Measurements from ENCODE around the gene DOK7.

Gene DOK7

DNA sequence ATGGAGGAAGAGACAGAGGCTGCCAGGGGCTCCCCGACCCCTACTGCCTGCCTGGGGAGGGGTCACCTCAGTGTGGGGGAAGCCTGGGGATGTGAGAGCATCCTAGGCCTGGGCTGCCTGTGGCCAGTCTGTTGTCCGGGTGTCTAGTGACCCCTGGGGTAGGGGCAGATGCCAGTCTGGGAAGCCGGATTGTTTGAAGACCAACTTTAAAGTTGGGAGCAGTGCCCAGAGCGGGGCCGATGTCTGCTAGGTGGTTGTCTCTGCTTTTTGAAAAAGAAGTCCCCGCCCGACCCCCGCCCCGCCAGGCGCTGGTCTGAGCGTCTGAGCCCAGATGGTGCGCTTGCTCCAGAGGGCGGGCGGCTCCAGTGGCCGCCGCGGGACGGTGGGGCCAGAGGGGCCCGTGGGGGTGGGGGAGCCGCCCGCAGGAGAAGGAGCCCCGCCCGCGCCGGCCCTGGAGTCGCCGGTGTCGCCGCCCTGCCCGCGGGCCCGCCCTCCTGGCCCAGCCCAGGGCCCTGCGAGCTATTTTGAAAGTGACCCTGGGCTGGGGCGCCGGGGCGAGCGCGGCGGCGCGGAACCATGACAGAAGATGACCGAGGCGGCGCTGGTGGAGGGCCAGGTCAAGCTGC, at the start of gene DOK7:
Gene DOK7 (plus strand): TSS at position 517 of the 626 bp plus-strand sequence. CDS start 70 bp downstream, at position 587.
- H3K9me3 ChIP-seq (ENCODE audit: control insufficient read depth, insufficient read depth, low read length) = no peaks in the 10 kb centered on the region
- no peak within 1 kb of the TSS for H3K9ac ChIP-seq (ENCODE audit: low read depth, low read length)
- H3K4me1 ChIP-seq (ENCODE audit: insufficient read depth, low read length) = no peaks in the 10 kb centered on the region
- H3K36me3 ChIP-seq (ENCODE audit: insufficient read depth, low read length) = no peaks in the 10 kb centered on the region

GRCh38 chr4:3413675-3414420, 49.3 kb upstream of the DOK7 start:
- no peak overlapping the region for H3K9ac ChIP-seq (ENCODE audit: low read depth, low read length)
- H3K4me1 ChIP-seq (ENCODE audit: insufficient read depth, low read length) = no peaks in the 10 kb centered on the region
- H3K9me3 ChIP-seq (ENCODE audit: control insufficient read depth, insufficient read depth, low read length) = no peaks in the 10 kb centered on the region
- H3K36me3 ChIP-seq (ENCODE audit: insufficient read depth, low read length) = peaks cover 3% of the 10 kb centered on the region; the same call in 1 of the 2 replicates

DNA sequence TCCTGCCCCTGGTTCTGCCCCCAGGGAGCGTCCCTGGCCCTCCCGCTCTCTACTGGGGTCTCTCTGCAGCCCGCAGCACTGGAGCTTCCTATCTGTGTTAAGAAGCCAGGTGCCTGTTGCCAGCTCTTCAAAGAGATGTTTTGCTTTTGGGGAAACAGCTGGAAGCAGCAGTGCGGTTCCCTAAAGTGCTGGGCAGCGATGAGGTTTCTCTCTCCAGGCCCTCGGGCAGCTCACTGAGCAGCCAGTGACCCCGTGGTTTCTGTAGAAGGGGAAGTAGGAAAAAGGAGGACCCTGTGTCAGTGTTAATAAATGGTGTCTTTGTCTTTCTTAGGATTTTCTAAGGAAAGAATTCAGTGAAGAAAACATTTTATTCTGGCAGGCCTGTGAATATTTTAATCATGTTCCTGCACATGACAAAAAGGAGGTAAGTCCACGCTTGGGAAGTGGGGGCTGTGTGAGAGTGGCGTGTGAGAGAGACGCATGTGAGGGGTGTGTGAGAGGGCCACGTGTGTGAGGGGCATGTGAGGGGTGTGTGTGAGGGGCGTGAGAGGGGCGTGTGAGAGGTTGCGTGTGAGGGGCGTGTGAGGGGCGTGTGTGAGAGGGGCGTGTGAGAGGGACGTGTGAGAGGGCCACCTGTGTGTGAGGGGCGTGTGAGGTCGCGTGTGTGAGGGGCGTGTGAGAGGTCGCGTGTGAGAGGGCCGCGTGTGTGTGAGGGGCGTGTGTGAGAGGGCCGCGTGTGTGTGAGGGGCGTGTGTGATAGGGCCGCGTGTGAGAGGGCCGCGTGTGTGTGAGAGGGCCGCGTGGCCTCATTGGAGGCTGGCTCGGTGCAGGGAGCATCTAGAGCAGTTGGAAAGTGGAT, 48.5 kb upstream of the DOK7 start:
- Histone ChIP-seq H3K9me3 (ENCODE audit: control insufficient read depth, insufficient read depth, low read length) (no peaks in the 10 kb centered on the region), H3K9ac (ENCODE audit: low read depth, low read length) (no peak overlapping the region), H3K36me3 (ENCODE audit: insufficient read depth, low read length) (peaks cover 3% of the 10 kb centered on the region; the same call in 1 of the 2 replicates), H3K4me1 (ENCODE audit: insufficient read depth, low read length) (no peaks in the 10 kb centered on the region)

DNA sequence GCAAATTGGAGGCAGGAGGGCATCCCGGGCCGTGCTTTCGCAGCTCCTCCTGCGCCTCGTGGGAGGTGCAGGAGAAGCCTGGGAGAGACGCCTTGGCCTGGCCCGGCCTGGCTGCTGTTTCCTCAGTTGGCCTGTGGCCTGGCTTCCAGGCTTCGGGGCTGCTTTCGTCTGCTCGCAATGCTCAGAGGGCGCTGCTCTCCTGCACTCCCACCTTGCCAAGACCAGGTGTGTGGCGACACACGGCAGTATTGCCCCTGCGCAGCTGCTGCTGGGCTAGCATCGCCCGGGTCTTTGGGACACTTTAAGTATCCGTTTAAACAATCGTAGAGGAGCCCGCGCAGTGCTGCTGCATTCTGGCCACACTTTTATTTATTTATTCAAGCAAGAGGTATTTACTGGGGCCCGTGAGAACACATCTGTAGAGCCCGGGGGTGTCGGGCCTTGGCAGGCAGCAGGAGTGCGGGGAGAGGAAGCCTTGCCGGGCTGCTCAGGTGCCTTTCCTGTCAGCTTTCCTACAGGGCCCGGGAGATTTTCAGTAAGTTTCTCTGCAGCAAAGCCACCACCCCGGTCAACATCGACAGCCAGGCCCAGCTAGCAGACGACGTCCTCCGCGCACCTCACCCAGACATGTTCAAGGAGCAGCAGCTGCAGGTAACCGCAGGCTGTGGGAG, 47.5 kb upstream of the DOK7 start:
- Histone ChIP-seq H3K9ac (ENCODE audit: low read depth, low read length) (no peak overlapping the region), H3K36me3 (ENCODE audit: insufficient read depth, low read length) (peaks cover 3% of the 10 kb centered on the region; the same call in 1 of the 2 replicates), H3K4me1 (ENCODE audit: insufficient read depth, low read length) (no peaks in the 10 kb centered on the region; the same call in 1 of the 2 replicates), H3K9me3 (ENCODE audit: control insufficient read depth, insufficient read depth, low read length) (no peaks in the 10 kb centered on the region)

GRCh38 chr4:3416270-3416669, 46.8 kb upstream of the DOK7 start:
- peaks cover 3% of the 10 kb centered on the region; the same call in 1 of the 2 replicates for H3K36me3 ChIP-seq (ENCODE audit: insufficient read depth, low read length)

GRCh38 chr4:3416821-3417221, 46.3 kb upstream of the DOK7 start:
- H3K4me1 ChIP-seq (ENCODE audit: insufficient read depth, low read length) = no peaks in the 10 kb centered on the region; the same call in 1 of the 2 replicates
- no peaks in the 10 kb centered on the region for H3K9me3 ChIP-seq (ENCODE audit: control insufficient read depth, insufficient read depth, low read length)
- no peak overlapping the region for H3K9ac ChIP-seq (ENCODE audit: low read depth, low read length)
- peaks cover 3% of the 10 kb centered on the region; the same call in 1 of the 2 replicates for H3K36me3 ChIP-seq (ENCODE audit: insufficient read depth, low read length)

More at GRCh38 chr4:3416270-3416669, 46.8 kb upstream of the DOK7 start:
- Histone ChIP-seq H3K4me1 (ENCODE audit: insufficient read depth, low read length) (no peaks in the 10 kb centered on the region; the same call in 1 of the 2 replicates), H3K9me3 (ENCODE audit: control insufficient read depth, insufficient read depth, low read length) (no peaks in the 10 kb centered on the region), H3K9ac (ENCODE audit: low read depth, low read length) (no peak overlapping the region)

GRCh38 chr4:3417448-3417847, 45.7 kb upstream of the DOK7 start:
- no peak overlapping the region for H3K9ac ChIP-seq (ENCODE audit: low read depth, low read length)
- peaks cover 3% of the 10 kb centered on the region; the same call in 1 of the 2 replicates for H3K36me3 ChIP-seq (ENCODE audit: insufficient read depth, low read length)
- H3K9me3 ChIP-seq (ENCODE audit: control insufficient read depth, insufficient read depth, low read length) = no peaks in the 10 kb centered on the region
- H3K4me1 ChIP-seq (ENCODE audit: insufficient read depth, low read length) = no peaks in the 10 kb centered on the region; the same call in 1 of the 2 replicates

DNA sequence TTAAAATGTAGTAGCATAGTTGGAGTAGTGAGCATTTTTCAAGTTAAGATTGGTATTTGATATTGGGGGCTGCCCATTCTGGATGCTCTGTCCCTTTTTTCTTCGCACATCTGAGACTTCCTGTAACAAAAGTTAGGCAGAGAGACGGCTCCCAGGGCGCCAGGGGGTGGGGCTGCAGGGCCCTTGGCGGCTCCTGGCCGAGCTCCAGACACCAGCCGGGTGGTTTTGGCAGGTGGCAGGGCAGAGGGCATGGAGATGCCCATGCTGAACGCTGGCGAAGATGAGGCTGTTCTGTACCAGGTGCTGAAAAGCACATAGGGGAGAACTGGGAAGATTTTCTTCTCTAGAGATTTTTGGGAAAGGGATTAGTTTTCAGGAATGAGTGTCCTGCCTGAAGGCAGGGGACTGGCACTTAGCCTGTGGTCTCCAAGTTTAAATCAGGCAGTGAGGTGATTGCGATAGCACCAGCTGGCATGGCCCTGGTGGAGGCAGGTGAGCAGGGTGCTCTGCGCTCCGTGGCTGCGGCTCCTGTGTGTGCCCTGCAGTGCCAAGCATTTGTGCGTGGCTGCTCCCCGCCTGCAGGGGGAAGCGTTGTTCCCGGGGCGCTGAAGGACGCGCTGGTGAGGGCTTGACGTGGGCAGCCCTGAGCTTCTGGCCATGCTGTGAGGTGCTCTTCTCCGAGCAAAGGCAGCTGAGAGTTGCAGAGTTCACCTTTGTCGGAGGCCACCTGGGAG, 44.9 kb upstream of the DOK7 start:
- peaks cover 3% of the 10 kb centered on the region; the same call in 1 of the 2 replicates for H3K36me3 ChIP-seq (ENCODE audit: insufficient read depth, low read length)
- H3K4me1 ChIP-seq (ENCODE audit: insufficient read depth, low read length) = no peaks in the 10 kb centered on the region; the same call in 1 of the 2 replicates
- H3K9me3 ChIP-seq (ENCODE audit: control insufficient read depth, insufficient read depth, low read length) = no peaks in the 10 kb centered on the region
- H3K9ac ChIP-seq (ENCODE audit: low read depth, low read length) = no peak overlapping the region

GRCh38 chr4:3419836-3420605, 43.1 kb upstream of the DOK7 start:
- Histone ChIP-seq H3K9ac (ENCODE audit: low read depth, low read length) (no peak overlapping the region), H3K9me3 (ENCODE audit: control insufficient read depth, insufficient read depth, low read length) (no peaks in the 10 kb centered on the region), H3K36me3 (ENCODE audit: insufficient read depth, low read length) (peaks cover 3% of the 10 kb centered on the region; the same call in 1 of the 2 replicates), H3K4me1 (ENCODE audit: insufficient read depth, low read length) (no peaks in the 10 kb centered on the region; the same call in 1 of the 2 replicates)

- Histone ChIP-seq H3K36me3 (ENCODE audit: insufficient read depth, low read length) (peaks cover 3% of the 10 kb centered on the region; the same call in 1 of the 2 replicates), H3K4me1 (ENCODE audit: insufficient read depth, low read length) (no peaks in the 10 kb centered on the region; the same call in 1 of the 2 replicates), H3K9ac (ENCODE audit: low read depth, low read length) (no peak overlapping the region), H3K9me3 (ENCODE audit: control insufficient read depth, insufficient read depth, low read length) (no peaks in the 10 kb centered on the region)
Measured at GRCh38 chr4:3420606-3420955, 42.5 kb upstream of the DOK7 start.

- Histone ChIP-seq H3K4me1 (ENCODE audit: insufficient read depth, low read length) (no peaks in the 10 kb centered on the region; the same call in 1 of the 2 replicates), H3K9me3 (ENCODE audit: control insufficient read depth, insufficient read depth, low read length) (no peaks in the 10 kb centered on the region), H3K36me3 (ENCODE audit: insufficient read depth, low read length) (peaks cover 3% of the 10 kb centered on the region; the same call in 1 of the 2 replicates), H3K9ac (ENCODE audit: low read depth, low read length) (no peak overlapping the region)
Measured at GRCh38 chr4:3420956-3421355, 42.1 kb upstream of the DOK7 start.

- H3K9me3 ChIP-seq (ENCODE audit: control insufficient read depth, insufficient read depth, low read length) = no peaks in the 10 kb centered on the region
- no peaks in the 10 kb centered on the region; the same call in 1 of the 2 replicates for H3K4me1 ChIP-seq (ENCODE audit: insufficient read depth, low read length)
- H3K36me3 ChIP-seq (ENCODE audit: insufficient read depth, low read length) = peaks cover 3% of the 10 kb centered on the region; the same call in 1 of the 2 replicates
- no peak overlapping the region for H3K9ac ChIP-seq (ENCODE audit: low read depth, low read length)
Measured at GRCh38 chr4:3421470-3421869, 41.6 kb upstream of the DOK7 start.

Measured in ES-I3 (cell line).